Stomach (tissue), 9 donors: Measurements from ENCODE around the gene GRAMD4. TPM values are rescaled to one million over a fixed set of nuclear protein-coding genes. Genes with fewer than 3 reads are reported as not detected.

Experiments used
- DNase-seq, 2 donors: peaks; one replicate each; pipeline versions ENCODE4 v3.0.0 to v3.0.0-alpha.2; 2013 to 2019
- H3K27ac ChIP-seq, 5 donors: fragments of 200-600 bp in 4 of 5; sonication (generic) in 4 of 5; one replicate each; pipeline ENCODE4 v1.5.1; 2013 to 2019; ENCODE audit warnings: mild to moderate bottlenecking in 1 of 5, moderate library complexity in 1 of 5
- H3K27me3 ChIP-seq, 3 donors: fragments of 200-600 bp; sonication (generic); one replicate each; pipeline ENCODE4 v1.5.1; 2017 to 2019; ENCODE audit warnings: mixed run types in 1 of 3
- H3K36me3 ChIP-seq, 4 donors: fragments of 200-600 bp; sonication (generic); 1 replicate in 3 of 4; 2 replicates in 1 of 4; pipeline ENCODE4 v1.5.1; 2016 to 2019
- H3K4me1 ChIP-seq, 4 donors: fragments of 200-600 bp; sonication (generic); one replicate each; pipeline ENCODE4 v1.5.1; 2016 to 2019
- H3K4me3 ChIP-seq, 4 donors: fragments of 200-600 bp; sonication (generic) in 3 of 4; one replicate each; pipeline ENCODE4 v1.5.1; 2016 to 2019; ENCODE audit warnings: mild to moderate bottlenecking in 1 of 4
- H3K9me3 ChIP-seq, 4 donors: fragments of 200-600 bp; sonication (generic); one replicate each; pipeline ENCODE4 v1.5.1; 2016 to 2019
- CTCF ChIP-seq, 7 experiments: fragments of 450-650 bp in 4 of 7; fragments of 200-600 bp in 3 of 7; sonication (generic) in 3 of 7; IDR thresholded peaks; one replicate each; pipeline ENCODE4 v1.5.1; 2016 to 2019; ENCODE audit warnings: antibody characterized with exemption in 7 of 7, control low read depth in 2 of 7, mild to moderate bottlenecking in 1 of 7
- EP300 ChIP-seq: sonication (generic); formaldehyde crosslinking; IDR thresholded peaks from one replicate; pipeline ENCODE4 v1.6.1; 2017; ENCODE audit warnings: antibody characterized with exemption
- POLR2A ChIP-seq, 4 donors: fragments of 450-650 bp; IDR thresholded peaks; one replicate each; pipeline ENCODE4 v1.6.1; 2016; ENCODE audit warnings: antibody characterized with exemption in 4 of 4, control low read depth in 2 of 4, mild to moderate bottlenecking in 1 of 4, moderate library complexity in 1 of 4
- POLR2AphosphoS5 ChIP-seq, 3 donors: sonication (generic); formaldehyde crosslinking; IDR thresholded peaks; one replicate each; pipeline ENCODE4 v1.6.1; 2016; ENCODE audit warnings: antibody characterized with exemption in 3 of 3
- WGBS, 5 donors: extraction: QIAGEN DNeasy Blood & Tissue Kit in 3 of 5; methylation state at CpG; one replicate each; pipeline versions ENCODE4 v1.1.5 to v1.1.7; 2013 to 2018; 5-methylcytosine and 5-hydroxymethylcytosine counted together
- intact Hi-C: fragments of 100-400 bp; cut with DNase I; formaldehyde crosslinking; loops from one replicate; pipeline ENCODE4 v1.15.1; 2023; ENCODE audit warnings: low total_unique reads
- polyA plus RNA-seq, 3 donors: library from polyadenylated mRNA; stranded (reverse); fragments of 200-250 nt; gene quantifications; one replicate each; pipeline ENCODE4 v1.2.3, GENCODE V29; 2013
- total RNA-seq, 5 donors: library from RNA; depleted of rRNA; stranded (reverse); fragments of >200 nt; gene quantifications; one replicate each; pipeline versions ENCODE4 v1.1.0 to v1.2.3, GENCODE V29; 2014 to 2016
- donor health status: healthy with polysubstance abuse.
- donor health status: Bipolar disorder and iron deficiency.
- donor health status: healthy.

GRAMD4 gene
- total and polyA plus RNA-seq, 8 donors: 7.4 to 452 (median 21.0) TPM

GRCh38 chr22:46586123-46586519 lies 34.1 kb upstream of the GRAMD4 start:
- peak in 1 of 2 donors; percentile 73 for DNase-seq

GRCh38 chr22:46586531-46587011 lies 33.6 kb upstream of the GRAMD4 start:
- Histone ChIP-seq H3K27ac (peak overlapping the region in 1 of 5 donors; percentile 58), H3K4me1 (peaks cover 51 to 99% (median 91%) of the 10 kb centered on the region in 4 donors), H3K27me3 (no peaks in the 10 kb centered on the region), H3K9me3 (no peaks in the 10 kb centered on the region), H3K36me3 (no peaks in the 10 kb centered on the region), H3K4me3 (no peak overlapping the region)
- DNase-seq: no peak
- 74 to 88% (median 77%) methylated on average over 12 of the region's 12 CpGs for WGBS, 5 donors
- intact Hi-C loops: no loop called here
- TF ChIP-seq POLR2A (IDR thresholded peaks at IDR 0.05) (no peak), CTCF (IDR thresholded peaks at IDR 0.05) (no peak), EP300 (no peak), POLR2AphosphoS5 (IDR thresholded peaks at IDR 0.05) (no peak)

More at GRCh38 chr22:46586123-46586519, 34.1 kb upstream of the GRAMD4 start:
- Histone ChIP-seq H3K27me3 (no peaks in the 10 kb centered on the region), H3K36me3 (no peaks in the 10 kb centered on the region), H3K4me1 (peaks cover 56 to 100% (median 94%) of the 10 kb centered on the region in 4 donors), H3K9me3 (no peaks in the 10 kb centered on the region), H3K27ac (no peak overlapping the region), H3K4me3 (no peak overlapping the region)
- 38 to 73% (median 66%) methylated on average over 4 to 12 of the region's 12 CpGs for WGBS, 5 donors
- intact Hi-C loops: no loop called here
- TF ChIP-seq POLR2A (IDR thresholded peaks at IDR 0.05): no peak
- TF ChIP-seq CTCF (IDR thresholded peaks at IDR 0.05): no peak
- TF ChIP-seq EP300: no peak
- TF ChIP-seq POLR2AphosphoS5 (IDR thresholded peaks at IDR 0.05): no peak

GRCh38 chr22:46587061-46587460 lies 33.1 kb upstream of the GRAMD4 start:
- intact Hi-C loops: no loop called here
- Histone ChIP-seq H3K4me3 (no peak overlapping the region), H3K4me1 (peaks cover 48 to 98% (median 89%) of the 10 kb centered on the region in 4 donors), H3K27me3 (no peaks in the 10 kb centered on the region), H3K9me3 (no peaks in the 10 kb centered on the region), H3K36me3 (no peaks in the 10 kb centered on the region), H3K27ac (peak overlapping the region in 3 of 5 donors; percentile 35 to 58 (median 55))
- TF ChIP-seq CTCF (IDR thresholded peaks at IDR 0.05): no peak
- TF ChIP-seq POLR2AphosphoS5 (IDR thresholded peaks at IDR 0.05): no peak
- TF ChIP-seq EP300: no peak
- no peak for TF ChIP-seq POLR2A (IDR thresholded peaks at IDR 0.05)
- DNase-seq: no peak
- WGBS, 5 donors: 69 to 82% (median 74%) methylated on average over 9 of the region's 9 CpGs

- Histone ChIP-seq H3K27ac (peak overlapping the region in 4 of 5 donors; percentile 10 to 58 (median 45)), H3K9me3 (no peaks in the 10 kb centered on the region), H3K36me3 (no peaks in the 10 kb centered on the region), H3K4me1 (peaks cover 48 to 98% (median 89%) of the 10 kb centered on the region in 4 donors), H3K27me3 (no peaks in the 10 kb centered on the region), H3K4me3 (no peak overlapping the region)
- TF ChIP-seq POLR2A (IDR thresholded peaks at IDR 0.05) (no peak), EP300 (no peak), POLR2AphosphoS5 (IDR thresholded peaks at IDR 0.05) (no peak), CTCF (IDR thresholded peaks at IDR 0.05) (no peak)
- intact Hi-C loops: no loop called here
- 36 to 68% (median 50%) methylated on average over 16 to 21 of the region's 21 CpGs for WGBS, 5 donors
- DNase-seq: no peak
Observed at GRCh38 chr22:46587492-46588278, 32.5 kb upstream of the GRAMD4 start.
